ENCODE measurements around the gene ART5. TPM values are rescaled to one million over a fixed set of nuclear protein-coding genes. Genes with fewer than 3 reads are reported as not detected.
A peak's percentile ranks its signal among the peaks of the same experiment; 100 is the strongest.
"Not testable (repeated sequence)": the region's sequence is repeated elsewhere in the genome, so short reads cannot be mapped to it uniquely, and the experiment has no call there.

Gene ART5
- total RNA-seq, 1 donor from 2014 or later = 6.1 TPM

GRCh38 chr11:3655547-3655946, 13.8 kb upstream of the ART5 start:
- Mint-ChIP-seq H3K4me1 (no peaks in the 10 kb centered on the region), H3K27me3 (ENCODE audit: low read depth) (peaks cover 10% of the 10 kb centered on the region), H3K36me3 (no peaks in the 10 kb centered on the region), H3K27ac (no peak overlapping the region), H3K9me3 (no peaks in the 10 kb centered on the region), H3K4me3 (no peak overlapping the region)
- DNase-seq (ENCODE audit: low spot score in 2 of 2, unreplicated experiment in 2 of 2) = no peak
- no peak for TF ChIP-seq CTCF (IDR thresholded peaks at IDR 0.05; ENCODE audit: unreplicated experiment)

GRCh38 chr11:3652514-3652913, 10.7 kb upstream of the ART5 start:
- H3K4me1 Mint-ChIP-seq; H3K27ac Mint-ChIP-seq; H3K4me3 Mint-ChIP-seq; H3K9me3 Mint-ChIP-seq; H3K36me3 Mint-ChIP-seq; DNase-seq (ENCODE audit: low spot score in 2 of 2, unreplicated experiment in 2 of 2): not testable (repeated sequence)
- peaks cover 30% of the 10 kb centered on the region for H3K27me3 Mint-ChIP-seq (ENCODE audit: low read depth)

- peaks cover 31% of the 10 kb centered on the region for H3K27me3 Mint-ChIP-seq (ENCODE audit: low read depth)
- not testable (repeated sequence) for DNase-seq (ENCODE audit: low spot score in 2 of 2, unreplicated experiment in 2 of 2); H3K36me3 Mint-ChIP-seq; H3K27ac Mint-ChIP-seq; H3K9me3 Mint-ChIP-seq; H3K4me3 Mint-ChIP-seq; H3K4me1 Mint-ChIP-seq
Measured at GRCh38 chr11:3649374-3649773, 7.6 kb upstream of the ART5 start.

GRCh38 chr11:3648843-3649242, 7.1 kb upstream of the ART5 start:
- H3K27me3 Mint-ChIP-seq (ENCODE audit: low read depth) = peaks cover 31% of the 10 kb centered on the region
- DNase-seq (ENCODE audit: low spot score in 2 of 2, unreplicated experiment in 2 of 2); H3K27ac Mint-ChIP-seq; H3K9me3 Mint-ChIP-seq; H3K36me3 Mint-ChIP-seq; H3K4me1 Mint-ChIP-seq; H3K4me3 Mint-ChIP-seq: not testable (repeated sequence)

- Mint-ChIP-seq H3K27me3 (ENCODE audit: low read depth) (peaks cover 28% of the 10 kb centered on the region), H3K9me3 (peaks cover 7% of the 10 kb centered on the region), H3K36me3 (no peaks in the 10 kb centered on the region), H3K27ac (no peak overlapping the region), H3K4me1 (peaks cover 18% of the 10 kb centered on the region), H3K4me3 (no peak overlapping the region)
- TF ChIP-seq CTCF (IDR thresholded peaks at IDR 0.05; ENCODE audit: unreplicated experiment) = no peak
- no peak for DNase-seq (ENCODE audit: low spot score in 2 of 2, unreplicated experiment in 2 of 2)
Measured at GRCh38 chr11:3645552-3645951, 3.8 kb upstream of the ART5 start.

- Mint-ChIP-seq H3K4me3 (no peak within 1 kb of the TSS), H3K27ac (no peak within 1 kb of the TSS), H3K36me3 (no peaks in the 10 kb centered on the region), H3K27me3 (ENCODE audit: low read depth) (peaks cover 22% of the 10 kb centered on the region), H3K9me3 (peaks cover 7% of the 10 kb centered on the region), H3K4me1 (peaks cover 18% of the 10 kb centered on the region)
- no peak for DNase-seq (ENCODE audit: low spot score in 2 of 2, unreplicated experiment in 2 of 2)
- no peak for TF ChIP-seq CTCF (IDR thresholded peaks at IDR 0.05; ENCODE audit: unreplicated experiment)
Measured at GRCh38 chr11:3644817-3645235, 3.0 kb upstream of the ART5 start, which contains the start of gene ART1. ART1 (plus strand) TSS chr11:3645128; CDS start chr11:3659214, 14,086 bp downstream.

- not testable (repeated sequence) for DNase-seq (ENCODE audit: low spot score in 2 of 2, unreplicated experiment in 2 of 2); H3K27ac Mint-ChIP-seq; H3K36me3 Mint-ChIP-seq; H3K4me1 Mint-ChIP-seq; H3K9me3 Mint-ChIP-seq; H3K27me3 Mint-ChIP-seq (ENCODE audit: low read depth)
- H3K4me3 Mint-ChIP-seq = peak overlapping the region; percentile 78
Measured at GRCh38 chr11:3643102-3643546, 1.3 kb upstream of the ART5 start.

Data from mesothelial cell of epicardium (in vitro differentiated cells).